H9 (cell line): ENCODE data around the gene GMEB1. TPM values are rescaled to one million over a fixed set of nuclear protein-coding genes. Genes with fewer than 3 reads are reported as not detected.
A peak's percentile ranks its signal among the peaks of the same experiment; 100 is the strongest.

Source experiments
- DNase-seq: peaks from one replicate; pipeline ENCODE4 v3.0.0-alpha.2; 2017
- H2AFZ ChIP-seq: one replicate; pipeline ENCODE4 v1.6.1; 2013; ENCODE audit warnings: mild to moderate bottlenecking, low read length, control low read depth, moderate library complexity
- H2AK5ac ChIP-seq: 2 replicates; pipeline ENCODE4 v1.6.1; 2013; ENCODE audit warnings: low read length, control low read depth, mixed read lengths; ENCODE audit not compliant: insufficient read length
- H2BK120ac ChIP-seq: one replicate; pipeline ENCODE4 v1.6.1; 2013; ENCODE audit warnings: low read depth, mild to moderate bottlenecking, low read length, control low read depth, inconsistent platforms; ENCODE audit not compliant: poor library complexity, severe bottlenecking
- H2BK12ac ChIP-seq: 2 replicates; pipeline ENCODE4 v1.6.1; 2013; ENCODE audit warnings: low read length, control low read depth, mixed read lengths, low read depth; ENCODE audit not compliant: insufficient read length
- H2BK15ac ChIP-seq: 2 replicates; pipeline ENCODE4 v1.6.1; 2013; ENCODE audit warnings: low read depth, low read length, control low read depth
- H2BK20ac ChIP-seq: one replicate; pipeline ENCODE4 v1.6.1; 2013; ENCODE audit warnings: low read depth, mild to moderate bottlenecking, low read length, control low read depth, inconsistent platforms; ENCODE audit not compliant: poor library complexity, severe bottlenecking
- H2BK5ac ChIP-seq: 2 replicates; pipeline ENCODE4 v1.6.1; 2013; ENCODE audit warnings: low read length, control low read depth, mixed read lengths; ENCODE audit not compliant: insufficient read length
- H3K14ac ChIP-seq: 2 replicates; pipeline ENCODE4 v1.6.1; 2013; ENCODE audit warnings: low read length, control low read depth; ENCODE audit not compliant: insufficient read depth
- H3K18ac ChIP-seq: 2 replicates; pipeline ENCODE4 v1.6.1; 2013; ENCODE audit warnings: low read depth, mild to moderate bottlenecking, mixed read lengths, low read length, control low read depth; ENCODE audit not compliant: insufficient read length
- H3K23ac ChIP-seq: 2 replicates; pipeline ENCODE4 v1.6.1; 2013; ENCODE audit warnings: low read length, control low read depth, mixed read lengths, low read depth; ENCODE audit not compliant: insufficient read length
- H3K23me2 ChIP-seq: 2 replicates; pipeline ENCODE4 v1.6.1; 2013; ENCODE audit warnings: low read depth, mild to moderate bottlenecking, mixed read lengths, low read length, control low read depth; ENCODE audit not compliant: insufficient read length, poor library complexity, severe bottlenecking
- H3K27ac ChIP-seq: 2 replicates; pipeline ENCODE4 v1.5.1; 2013; ENCODE audit warnings: low read length, control low read depth, mixed read lengths, low read depth; ENCODE audit not compliant: insufficient read length
- H3K27me3 ChIP-seq: 2 replicates; pipeline ENCODE4 v1.6.1; 2013; ENCODE audit warnings: low read length, control low read depth, inconsistent platforms; ENCODE audit not compliant: insufficient read depth
- H3K4ac ChIP-seq: 2 replicates; pipeline ENCODE4 v1.6.1; 2013; ENCODE audit warnings: low read depth, mild to moderate bottlenecking, control low read depth, inconsistent platforms, low read length, moderate library complexity
- H3K4me1 ChIP-seq: 2 replicates; pipeline ENCODE4 v1.6.1; 2013; ENCODE audit warnings: low read length, control low read depth, inconsistent platforms; ENCODE audit not compliant: insufficient read depth
- H3K4me2 ChIP-seq: 2 replicates; pipeline ENCODE4 v1.6.1; 2013; ENCODE audit warnings: low read length, control low read depth, mixed read lengths; ENCODE audit not compliant: insufficient read length, insufficient read depth
- H3K56ac ChIP-seq: 2 replicates; pipeline ENCODE4 v1.6.1; 2013; ENCODE audit warnings: low read depth, mild to moderate bottlenecking, mixed read lengths, low read length, control low read depth; ENCODE audit not compliant: insufficient read length
- H3K79me1 ChIP-seq: 2 replicates; pipeline ENCODE4 v1.6.1; 2013; ENCODE audit warnings: low read depth, mild to moderate bottlenecking, moderate library complexity, low read length, control low read depth, inconsistent platforms; ENCODE audit not compliant: insufficient read depth, poor library complexity, severe bottlenecking
- H3K79me2 ChIP-seq: 2 replicates; pipeline ENCODE4 v1.6.1; 2013; ENCODE audit warnings: low read length, control low read depth, inconsistent platforms; ENCODE audit not compliant: insufficient read depth
- H3K9ac ChIP-seq: 2 replicates; pipeline ENCODE4 v1.6.1; 2013; ENCODE audit warnings: low read length, control low read depth, mixed read lengths; ENCODE audit not compliant: insufficient read length; ENCODE audit errors: extremely low read depth
- H3K9me3 ChIP-seq: one replicate; pipeline ENCODE4 v1.6.1; 2013; ENCODE audit warnings: low read depth, low read length, inconsistent platforms; ENCODE audit not compliant: control insufficient read depth
- H3T11ph ChIP-seq: one replicate; pipeline ENCODE4 v1.6.1; 2013; ENCODE audit warnings: mild to moderate bottlenecking, low read length, control low read depth, inconsistent platforms
- H4K20me1 ChIP-seq: one replicate; pipeline ENCODE4 v1.6.1; 2013; ENCODE audit not compliant: control insufficient read depth, insufficient read length, insufficient read depth
- H4K5ac ChIP-seq: 2 replicates; pipeline ENCODE4 v1.6.1; 2013; ENCODE audit warnings: low read depth, mild to moderate bottlenecking, mixed read lengths, low read length, control low read depth; ENCODE audit not compliant: insufficient read length
- H4K8ac ChIP-seq: replicated peaks from 2 replicates; pipeline ENCODE4 v1.6.1; 2013; ENCODE audit warnings: low read length, control low read depth, mixed read lengths, low read depth; ENCODE audit not compliant: insufficient read length
- H4K91ac ChIP-seq: 2 replicates; pipeline ENCODE4 v1.6.1; 2013; ENCODE audit warnings: low read depth, mild to moderate bottlenecking, moderate library complexity, mixed read lengths, low read length, control low read depth; ENCODE audit not compliant: insufficient read length
- H3K27ac Mint-ChIP-seq, 3 experiments: 2 replicates in 2 of 3; 3 replicates in 1 of 3; pipeline ENCODE4 v1.8.0; 2020 to 2021; ENCODE audit warnings: mixed read lengths in 3 of 3, mild to moderate bottlenecking in 1 of 3, moderate library complexity in 1 of 3
- H3K27me3 Mint-ChIP-seq: 2 replicates; pipeline ENCODE4 v1.8.0; 2021; ENCODE audit warnings: low read depth, mild to moderate bottlenecking, moderate library complexity, mixed read lengths
- H3K36me3 Mint-ChIP-seq, 3 experiments: 2 replicates in 2 of 3; 3 replicates in 1 of 3; pipeline ENCODE4 v1.8.0; 2020 to 2021; ENCODE audit warnings: low read depth in 3 of 3, mixed read lengths in 3 of 3; ENCODE audit not compliant: insufficient read depth in 1 of 3
- H3K4me1 Mint-ChIP-seq, 2 experiments: 2 replicates each; pipeline ENCODE4 v1.8.0; 2020; ENCODE audit warnings: mixed read lengths in 2 of 2
- H3K4me3 Mint-ChIP-seq, 2 experiments: 2 replicates in 1 of 2; 3 replicates in 1 of 2; pipeline ENCODE4 v1.8.0; 2020 to 2021; ENCODE audit warnings: mild to moderate bottlenecking in 2 of 2, mixed read lengths in 2 of 2, moderate library complexity in 1 of 2
- H3K9me3 Mint-ChIP-seq, 2 experiments: 2 replicates in 1 of 2; 3 replicates in 1 of 2; pipeline ENCODE4 v1.8.0; 2020; ENCODE audit warnings: mild to moderate bottlenecking in 2 of 2, mixed read lengths in 2 of 2, moderate library complexity in 1 of 2
- CTCF ChIP-seq: fragments of 200-600 bp; sonication (generic); conservative IDR thresholded peaks from 3 replicates; pipeline ENCODE4 v1.8.0; 2021; ENCODE audit warnings: antibody characterized with exemption, mild to moderate bottlenecking
- WGBS: extraction: QIAGEN DNeasy Blood & Tissue Kit; methylation state at CpG from one replicate; pipeline ENCODE4 v1.1.7; 2013; ENCODE audit warnings: missing lambda C conversion rate, low lambda C conversion rate, mixed read lengths; ENCODE audit not compliant: insufficient read length; ENCODE audit errors: extremely low coverage; 5-methylcytosine and 5-hydroxymethylcytosine counted together
- total RNA-seq: library from RNA; stranded (reverse); gene quantifications from 2 replicates; pipeline ENCODE4 v1.2.1, GENCODE V29; 2021

Gene GMEB1
- total RNA-seq, 1 experiment from 2014 or later = 17.0 TPM

DNA sequence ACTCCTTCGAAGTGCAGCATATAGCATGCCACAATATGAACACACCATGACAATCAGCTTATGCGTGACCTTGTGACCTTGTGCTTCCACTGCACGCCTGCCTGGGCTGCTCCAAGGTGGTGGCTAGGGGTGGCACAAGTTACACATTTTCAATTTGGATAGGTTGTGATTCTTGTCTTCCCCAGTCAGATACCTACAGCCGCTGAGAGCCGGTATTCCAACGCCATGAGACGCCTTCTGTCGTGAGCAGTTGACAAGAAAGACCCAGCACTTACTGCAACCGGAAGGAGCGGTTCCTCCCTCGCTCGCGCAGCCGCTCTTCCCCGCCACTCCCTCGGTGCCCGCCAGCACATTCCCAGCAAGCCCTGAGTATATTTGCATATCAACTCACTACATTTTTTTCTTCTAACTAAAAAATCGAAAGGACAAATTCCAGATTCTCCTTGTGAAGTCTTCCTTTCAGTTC lies 20.5 kb upstream of the GMEB1 start:
- H2BK120ac ChIP-seq = no peak overlapping the region
- peaks cover 12 to 22% of the 10 kb centered on the region in 2 experiments for H3K4me1 Mint-ChIP-seq
- no CpG with 5 or more reads among the region's 18 CpGs for WGBS
- H3K23me2 ChIP-seq = peaks cover 13% of the 10 kb centered on the region
- no peak overlapping the region for H3K23ac ChIP-seq
- no peak overlapping the region for H2BK15ac ChIP-seq
- no peak overlapping the region for H4K91ac ChIP-seq
- no peaks in the 10 kb centered on the region for H3K27me3 ChIP-seq
- no peak overlapping the region for H4K5ac ChIP-seq
- H2AK5ac ChIP-seq = no peak overlapping the region
- H3K27me3 Mint-ChIP-seq = no peaks in the 10 kb centered on the region
- no peaks in the 10 kb centered on the region; a peak in 2 of 5 replicates for H3K9me3 Mint-ChIP-seq
- H3K18ac ChIP-seq = peak overlapping the region; percentile 76
- DNase-seq = peak; percentile 95
- H3K14ac ChIP-seq = peak overlapping the region; percentile 68; the same call in 1 of the 2 replicates
- H3K27ac Mint-ChIP-seq = peak overlapping the region; percentile 99 to 100 (median 100)
- H4K8ac ChIP-seq = no peak overlapping the region
- H3K4ac ChIP-seq = no peak overlapping the region; the same call in 1 of the 2 replicates
- peak overlapping the region; percentile 71 for H3T11ph ChIP-seq
- peak overlapping the region; percentile 82 for H2BK5ac ChIP-seq
- H3K9me3 ChIP-seq = no peaks in the 10 kb centered on the region
- no peaks in the 10 kb centered on the region for H3K4me1 ChIP-seq
- no peaks in the 10 kb centered on the region for H3K36me3 Mint-ChIP-seq
- H2AFZ ChIP-seq = no peak overlapping the region
- no peaks in the 10 kb centered on the region for H3K79me1 ChIP-seq
- no peak overlapping the region for H3K56ac ChIP-seq
- H3K27ac ChIP-seq = peak overlapping the region; percentile 91
- H4K20me1 ChIP-seq = no peaks in the 10 kb centered on the region
- H3K4me3 Mint-ChIP-seq = peak overlapping the region; percentile 76 to 79
- H3K9ac ChIP-seq = peak overlapping the region; percentile 51
- H2BK20ac ChIP-seq = no peak overlapping the region
- H2BK12ac ChIP-seq = no peak overlapping the region
- H3K4me2 ChIP-seq = peak overlapping the region; percentile 60
- no peaks in the 10 kb centered on the region; the same call in 1 of the 2 replicates for H3K79me2 ChIP-seq
- TF ChIP-seq CTCF = no peak
